OCI-LY7 (cell line): ENCODE results near the gene SEC23A. TPM values are rescaled to one million over a fixed set of nuclear protein-coding genes. Genes with fewer than 3 reads are reported as not detected.
"Not testable (repeated sequence)": the region's sequence is repeated elsewhere in the genome, so short reads cannot be mapped to it uniquely, and the experiment has no call there.

Source experiments
- BruUV-seq: library from RNA; stranded (reverse); fragments of 400-500 nt; replicated peaks from 2 replicates; lab custom pipeline; 2021; lab: Mats Ljungman, UMichigan
- CTCF ChIA-PET: fragments of 300-600 bp; sonication (Branson Sonifier 250); formaldehyde crosslinking; loops from one replicate; lab custom pipeline; 2022; ENCODE audit warnings: antibody characterized with exemption; ENCODE audit not compliant: unreplicated experiment; lab: Charles Lee
- POLR2A ChIA-PET: fragments of 300-600 bp; sonication (Branson Sonifier 250); formaldehyde crosslinking; loops from one replicate; lab custom pipeline; 2022; ENCODE audit warnings: antibody characterized with exemption; lab: Charles Lee
- DNase-seq: peaks from one replicate; pipeline ENCODE4 v3.0.0-alpha.2; 2015; ENCODE audit warnings: low spot score
- H2AFZ ChIP-seq: fragments of 200-600 bp; sonication (generic), shearing (Covaris generic); 2 replicates; pipeline ENCODE4 v1.6.1; 2014; ENCODE audit warnings: mild to moderate bottlenecking, antibody characterized with exemption, low read length, moderate library complexity
- H3K27ac ChIP-seq: fragments of 200-600 bp; sonication (generic); 2 replicates; pipeline ENCODE4 v1.5.1; 2014; ENCODE audit warnings: mixed run types, low read depth, mild to moderate bottlenecking, moderate library complexity, low read length, inconsistent platforms; ENCODE audit not compliant: poor library complexity, severe bottlenecking
- H3K36me3 ChIP-seq: fragments of 200-600 bp; sonication (generic); 2 replicates; pipeline ENCODE4 v1.6.1; 2014; ENCODE audit warnings: mild to moderate bottlenecking, antibody characterized with exemption, low read length, moderate library complexity, mixed read lengths; ENCODE audit not compliant: insufficient read depth
- H3K4me1 ChIP-seq: fragments of 200-600 bp; sonication (generic); 2 replicates; pipeline ENCODE4 v1.5.1; 2014; ENCODE audit warnings: mild to moderate bottlenecking, low read length; ENCODE audit not compliant: insufficient read depth, poor library complexity, severe bottlenecking
- H3K4me2 ChIP-seq: fragments of 200-600 bp; sonication (generic); 2 replicates; pipeline ENCODE4 v1.6.1; 2014; ENCODE audit warnings: mild to moderate bottlenecking, low read length
- H3K4me3 ChIP-seq: fragments of 200-600 bp; sonication (generic); 2 replicates; pipeline ENCODE4 v1.5.1; 2014; ENCODE audit warnings: mild to moderate bottlenecking, low read depth, low read length; ENCODE audit not compliant: poor library complexity, severe bottlenecking
- H3K79me2 ChIP-seq: fragments of 200-600 bp; sonication (generic); 2 replicates; pipeline ENCODE4 v1.6.1; 2016; ENCODE audit warnings: low read depth, mild to moderate bottlenecking, low read length, moderate library complexity, mixed read lengths; ENCODE audit not compliant: insufficient read depth
- H3K9me2 ChIP-seq: fragments of 200-600 bp; sonication (generic); 2 replicates; pipeline ENCODE4 v1.6.1; 2016; ENCODE audit warnings: mild to moderate bottlenecking, low read length, mixed read lengths; ENCODE audit not compliant: insufficient read depth
- H3K9me3 ChIP-seq: fragments of 200-600 bp; sonication (generic); 2 replicates; pipeline ENCODE4 v1.6.1; 2014; ENCODE audit warnings: mild to moderate bottlenecking, mixed run types, low read length, mixed read lengths
- H4K20me1 ChIP-seq: fragments of 200-600 bp; sonication (generic); 2 replicates; pipeline ENCODE4 v1.6.1; 2014; ENCODE audit warnings: mild to moderate bottlenecking, antibody characterized with exemption, low read length, moderate library complexity, mixed read lengths; ENCODE audit not compliant: insufficient read depth
- CTCF ChIP-seq: fragments of 200-600 bp; sonication (generic); conservative IDR thresholded peaks from 2 replicates; pipeline ENCODE4 v1.5.1; 2014; ENCODE audit warnings: mild to moderate bottlenecking, antibody characterized with exemption, low read length, moderate library complexity, mixed read lengths
- EZH2phosphoT487 ChIP-seq: fragments of 200-600 bp; sonication (generic); IDR thresholded peaks from 2 replicates; pipeline ENCODE4 v1.6.1; 2018; ENCODE audit warnings: low read depth, borderline replicate concordance, mild to moderate bottlenecking, mixed run types, antibody characterized with exemption, low read length, moderate library complexity, mixed read lengths
- intact Hi-C: fragments of 100-400 bp; cut with micrococcal nuclease; formaldehyde crosslinking; loops from one replicate; pipeline ENCODE4 v1.10.0; 2022; ENCODE audit not compliant: unreplicated experiment
- total RNA-seq, 2 experiments: library from RNA; depleted of rRNA in 1 of 2; stranded (reverse); fragments of >200 nt in 1 of 2; shearing (Covaris generic) in 1 of 2; gene quantifications; 2 replicates each; pipeline ENCODE4 v1.2.3, GENCODE V29; 2014 to 2022

The SEC23A gene
- total RNA-seq, 2 experiments from 2014 or later: 47.5 to 55.7 TPM

- TF ChIP-seq EZH2phosphoT487: no peak
- no peak for TF ChIP-seq CTCF
- Histone ChIP-seq H3K9me3 (no peaks in the 10 kb centered on the region), H3K4me2 (no peak overlapping the region), H3K4me1 (no peaks in the 10 kb centered on the region), H3K36me3 (no peaks in the 10 kb centered on the region), H4K20me1 (no peaks in the 10 kb centered on the region), H3K79me2 (no peaks in the 10 kb centered on the region), H2AFZ (no peak overlapping the region), H3K27ac (no peak overlapping the region), H3K4me3 (no peak overlapping the region), H3K9me2 (no peaks in the 10 kb centered on the region)
- no peak for DNase-seq
- POLR2A ChIA-PET: interaction anchor here (0.6 to 1.0 kb wide), 3 partner anchors 19 to 305 kb away, joined by 3 to 4 read pairs (median 3); no protein-coding TSS in a partner anchor
- no TSS peak for BruUV-seq
- CTCF ChIA-PET: no interaction called here
- intact Hi-C loops: no loop called here
Measured at GRCh38 chr14:39023939-39024871, 78.8 kb downstream of the SEC23A start.

- H3K4me1 ChIP-seq, H2AFZ ChIP-seq, CTCF ChIA-PET, H3K79me2 ChIP-seq, H3K9me3 ChIP-seq, H3K4me2 ChIP-seq, BruUV-seq, H3K9me2 ChIP-seq, H3K27ac ChIP-seq, DNase-seq, H4K20me1 ChIP-seq, H3K36me3 ChIP-seq, POLR2A ChIA-PET, H3K4me3 ChIP-seq: not testable (repeated sequence)
- intact Hi-C loops: loop anchor here (5.0 kb wide), 1 partner anchor 295 kb away; no protein-coding TSS in a partner anchor
Measured at GRCh38 chr14:39017096-39018016, 85.7 kb downstream of the SEC23A start.

GRCh38 chr14:39016733-39017095 lies 86.3 kb downstream of the SEC23A start:
- H3K36me3 ChIP-seq: no peaks in the 10 kb centered on the region
- H3K9me2 ChIP-seq: no peaks in the 10 kb centered on the region
- no peak overlapping the region for H3K4me3 ChIP-seq
- POLR2A ChIA-PET: no interaction called here
- no peaks in the 10 kb centered on the region for H3K4me1 ChIP-seq
- no peak for DNase-seq
- no peak overlapping the region for H3K4me2 ChIP-seq
- no peaks in the 10 kb centered on the region for H3K9me3 ChIP-seq
- H4K20me1 ChIP-seq: no peaks in the 10 kb centered on the region
- no peak for TF ChIP-seq CTCF
- TF ChIP-seq EZH2phosphoT487: no peak
- no peak overlapping the region for H3K27ac ChIP-seq
- intact Hi-C loops: loop anchor here (5.0 kb wide), 1 partner anchor 294 kb away; no protein-coding TSS in a partner anchor
- no peaks in the 10 kb centered on the region for H3K79me2 ChIP-seq
- H2AFZ ChIP-seq: no peak overlapping the region
- CTCF ChIA-PET: no interaction called here
- BruUV-seq: no TSS peak
